Fibroblast of lung (primary cell): Measurements from ENCODE around the gene SCAMP3.

Experiments
- CTCF ChIP-seq, 2 donors: IDR thresholded peaks in 1 of 2; conservative IDR thresholded peaks in 1 of 2; 1 replicate in 1 of 2; 2 replicates in 1 of 2; pipeline ENCODE4 v1.5.1; 2011 to 2012; ENCODE audit warnings: low read length in 2 of 2, control low read depth in 1 of 2, inconsistent platforms in 1 of 2, low read depth in 1 of 2, mild to moderate bottlenecking in 1 of 2
- EZH2 ChIP-seq: IDR thresholded peaks from 2 replicates; pipeline ENCODE4 v1.5.1; 2012; ENCODE audit warnings: low read length, control low read depth, mild to moderate bottlenecking; ENCODE audit errors: missing control alignments

- TF ChIP-seq CTCF (conservative IDR thresholded peaks at IDR 0.05 in 1 of 2, IDR thresholded peaks at IDR 0.05 in 1 of 2; ENCODE audit: low read depth in 1 of 2, low read length in 2 of 2) (no peak), EZH2 (no peak)
Observed at GRCh38 chr1:155241841-155242264, 20.3 kb downstream of the SCAMP3 start.
